ENCODE measurements around the gene NCOA3. TPM values are rescaled to one million over a fixed set of nuclear protein-coding genes. Genes with fewer than 3 reads are reported as not detected.

Gene NCOA3
- total RNA-seq, 4 donors from 2014 or later: 45.1 to 77.8 (median 56.3) TPM

- Histone ChIP-seq H3K4me1 (no peaks in the 10 kb centered on the region), H3K4me3 (no peak overlapping the region), H3K36me3 (peaks cover 47% of the 10 kb centered on the region), H3K27me3 (no peaks in the 10 kb centered on the region), H3K27ac (no peak overlapping the region), H3K9me3 (no peaks in the 10 kb centered on the region)
- TF ChIP-seq, protein P1, sequence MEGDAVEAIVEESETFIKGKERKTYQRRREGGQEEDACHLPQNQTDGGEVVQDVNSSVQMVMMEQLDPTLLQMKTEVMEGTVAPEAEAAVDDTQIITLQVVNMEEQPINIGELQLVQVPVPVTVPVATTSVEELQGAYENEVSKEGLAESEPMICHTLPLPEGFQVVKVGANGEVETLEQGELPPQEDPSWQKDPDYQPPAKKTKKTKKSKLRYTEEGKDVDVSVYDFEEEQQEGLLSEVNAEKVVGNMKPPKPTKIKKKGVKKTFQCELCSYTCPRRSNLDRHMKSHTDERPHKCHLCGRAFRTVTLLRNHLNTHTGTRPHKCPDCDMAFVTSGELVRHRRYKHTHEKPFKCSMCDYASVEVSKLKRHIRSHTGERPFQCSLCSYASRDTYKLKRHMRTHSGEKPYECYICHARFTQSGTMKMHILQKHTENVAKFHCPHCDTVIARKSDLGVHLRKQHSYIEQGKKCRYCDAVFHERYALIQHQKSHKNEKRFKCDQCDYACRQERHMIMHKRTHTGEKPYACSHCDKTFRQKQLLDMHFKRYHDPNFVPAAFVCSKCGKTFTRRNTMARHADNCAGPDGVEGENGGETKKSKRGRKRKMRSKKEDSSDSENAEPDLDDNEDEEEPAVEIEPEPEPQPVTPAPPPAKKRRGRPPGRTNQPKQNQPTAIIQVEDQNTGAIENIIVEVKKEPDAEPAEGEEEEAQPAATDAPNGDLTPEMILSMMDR (IDR thresholded peaks at IDR 0.05): no peak
- TF ChIP-seq POLR2A (IDR thresholded peaks at IDR 0.05): no peak
- no peak for TF ChIP-seq POLR2AphosphoS5 (IDR thresholded peaks at IDR 0.05)
- TF ChIP-seq EP300 (IDR thresholded peaks at IDR 0.05): no peak
- DNase-seq (ENCODE audit: low spot score in 2 of 2): peak in 1 of 2 donors; percentile 57
- WGBS: 93% methylated on average over 15 of the region's 15 CpGs
These were observed 170.5 kb downstream of the NCOA3 start for GRCh38 chr20:47672166-47672565.

GRCh38 chr20:47672886-47673670, 171.4 kb downstream of the NCOA3 start:
- no peaks in the 10 kb centered on the region for H3K9me3 ChIP-seq
- DNase-seq (ENCODE audit: low spot score in 2 of 2): peak in 1 of 2 donors; percentile 50
- TF ChIP-seq, protein P1 (IDR thresholded peaks at IDR 0.05): no peak
- no peak for TF ChIP-seq POLR2A (IDR thresholded peaks at IDR 0.05)
- TF ChIP-seq EP300 (IDR thresholded peaks at IDR 0.05): no peak
- no peak for TF ChIP-seq POLR2AphosphoS5 (IDR thresholded peaks at IDR 0.05)
- no peaks in the 10 kb centered on the region for H3K27me3 ChIP-seq
- H3K27ac ChIP-seq: no peak overlapping the region
- 91% methylated on average over 16 of the region's 16 CpGs for WGBS
- peaks cover 47% of the 10 kb centered on the region for H3K36me3 ChIP-seq
- H3K4me3 ChIP-seq: no peak overlapping the region
- no peaks in the 10 kb centered on the region for H3K4me1 ChIP-seq

- no peak overlapping the region for H3K4me3 ChIP-seq
These were observed 171.9 kb downstream of the NCOA3 start for GRCh38 chr20:47673671-47673955.

GRCh38 chr20:47674145-47674544, 172.5 kb downstream of the NCOA3 start:
- no peak for DNase-seq (ENCODE audit: low spot score in 2 of 2)
- 94% methylated on average over 14 of the region's 15 CpGs for WGBS
- peaks cover 40% of the 10 kb centered on the region for H3K36me3 ChIP-seq
- H3K9me3 ChIP-seq: no peaks in the 10 kb centered on the region
- no peak for TF ChIP-seq POLR2AphosphoS5 (IDR thresholded peaks at IDR 0.05)
- TF ChIP-seq EP300 (IDR thresholded peaks at IDR 0.05): no peak
- no peak for TF ChIP-seq POLR2A (IDR thresholded peaks at IDR 0.05)
- TF ChIP-seq, protein P1 (IDR thresholded peaks at IDR 0.05): no peak
- no peaks in the 10 kb centered on the region for H3K27me3 ChIP-seq
- no peak overlapping the region for H3K4me3 ChIP-seq
- no peaks in the 10 kb centered on the region for H3K4me1 ChIP-seq
- H3K27ac ChIP-seq: no peak overlapping the region

More at GRCh38 chr20:47673671-47673955, 171.9 kb downstream of the NCOA3 start:
- Histone ChIP-seq H3K4me1 (no peaks in the 10 kb centered on the region), H3K9me3 (no peaks in the 10 kb centered on the region), H3K27ac (no peak overlapping the region), H3K27me3 (no peaks in the 10 kb centered on the region), H3K36me3 (peaks cover 43% of the 10 kb centered on the region)
- no peak for DNase-seq (ENCODE audit: low spot score in 2 of 2)
- TF ChIP-seq POLR2AphosphoS5 (IDR thresholded peaks at IDR 0.05) (no peak), POLR2A (IDR thresholded peaks at IDR 0.05) (no peak), EP300 (IDR thresholded peaks at IDR 0.05) (no peak)
- TF ChIP-seq, protein P1 (IDR thresholded peaks at IDR 0.05): no peak
- WGBS: 94% methylated on average over 6 of the region's 6 CpGs

GRCh38 chr20:47674686-47675085, 173.0 kb downstream of the NCOA3 start:
- DNase-seq (ENCODE audit: low spot score in 2 of 2): no peak
- H3K9me3 ChIP-seq: no peaks in the 10 kb centered on the region
- H3K4me3 ChIP-seq: no peak overlapping the region
- H3K27me3 ChIP-seq: no peaks in the 10 kb centered on the region
- H3K4me1 ChIP-seq: no peaks in the 10 kb centered on the region
- WGBS: 85% methylated on average over 5 of the region's 14 CpGs
- peaks cover 43% of the 10 kb centered on the region for H3K36me3 ChIP-seq
- H3K27ac ChIP-seq: no peak overlapping the region
- TF ChIP-seq, protein P1 (IDR thresholded peaks at IDR 0.05): no peak
- no peak for TF ChIP-seq EP300 (IDR thresholded peaks at IDR 0.05)
- TF ChIP-seq POLR2AphosphoS5 (IDR thresholded peaks at IDR 0.05): no peak
- TF ChIP-seq POLR2A (IDR thresholded peaks at IDR 0.05): no peak
